ENCODE measurements around the gene ABCF3.

GRCh38 chr3:184230081-184230602 lies 44.1 kb downstream of the ABCF3 start:
- TF ChIP-seq POLR2A (IDR thresholded peaks at IDR 0.05): no peak
- TF ChIP-seq CTCF (IDR thresholded peaks at IDR 0.05): no peak
- no peak for TF ChIP-seq POLR2AphosphoS5 (IDR thresholded peaks at IDR 0.05; ENCODE audit: insufficient read depth in 1 of 2, low read depth in 1 of 2)

Data from vagina (tissue), 2 donors.